HepG2 (cell line): Measurements from ENCODE around the gene MPC2. TPM values are rescaled to one million over a fixed set of nuclear protein-coding genes. Genes with fewer than 3 reads are reported as not detected.

Source experiments
- CEBPG ChIP-seq: IDR thresholded peaks from 2 replicates; pipeline ENCODE4 v1.6.1; 2016
- DNMT3B ChIP-seq: conservative IDR thresholded peaks from 2 replicates; pipeline ENCODE4 v1.6.1; 2016; ENCODE audit warnings: missing biosample characterization, control low read depth
- DZIP1 ChIP-seq: sonication (generic); formaldehyde crosslinking; IDR thresholded peaks from 2 replicates; pipeline ENCODE4 v1.5.0; 2020; ENCODE audit warnings: mild to moderate bottlenecking, missing genetic modification reagents
- GATAD2A ChIP-seq: IDR thresholded peaks from 2 replicates; pipeline ENCODE4 v1.6.1; 2016
- HNRNPH1 ChIP-seq: fragments of 200-400 bp; formaldehyde crosslinking; optimal IDR thresholded peaks from 2 replicates; pipeline ENCODE3; 2017; ENCODE audit warnings: mild to moderate bottlenecking, low read depth, low read length
- ISX ChIP-seq: sonication (generic); formaldehyde crosslinking; conservative IDR thresholded peaks from 2 replicates; pipeline ENCODE4 v1.5.0; 2020; ENCODE audit warnings: missing genetic modification reagents
- KLF16 ChIP-seq, 2 experiments: sonication (generic) in 1 of 2; formaldehyde crosslinking in 1 of 2; IDR thresholded peaks; 2 replicates each; pipeline versions ENCODE4 v1.6.1 to v1.8.0; 2016 to 2023; ENCODE audit warnings: missing genetic modification reagents in 2 of 2, missing compliant biosample characterization in 1 of 2
- MAX ChIP-seq: IDR thresholded peaks from 2 replicates; pipeline ENCODE4 v1.6.1; 2012; ENCODE audit warnings: inconsistent platforms
- MIXL1 ChIP-seq: IDR thresholded peaks from 2 replicates; pipeline ENCODE4 v1.6.1; 2016
- NAIF1 ChIP-seq: sonication (generic); formaldehyde crosslinking; IDR thresholded peaks from 2 replicates; pipeline ENCODE4 v1.5.0; 2020; ENCODE audit warnings: mild to moderate bottlenecking, missing genetic modification reagents, borderline replicate concordance
- NR1H2 ChIP-seq: sonication (generic); formaldehyde crosslinking; IDR thresholded peaks from 2 replicates; pipeline ENCODE4 v1.8.1; 2022; ENCODE audit warnings: low read depth, missing genetic modification reagents, borderline replicate concordance
- PHF5A ChIP-seq: IDR thresholded peaks from one replicate; pipeline ENCODE4 v1.6.1; 2018; ENCODE audit warnings: low read depth, missing genetic modification reagents; ENCODE audit not compliant: unreplicated experiment
- PITX1 ChIP-seq: sonication (generic); formaldehyde crosslinking; IDR thresholded peaks from 2 replicates; pipeline ENCODE4 v1.5.1; 2020; ENCODE audit warnings: mild to moderate bottlenecking, missing genetic modification reagents
- PRDM10 ChIP-seq: sonication (generic); formaldehyde crosslinking; IDR thresholded peaks from 2 replicates; pipeline ENCODE4 v1.4.0; 2020; ENCODE audit warnings: low read depth, missing genetic modification reagents
- RBFOX2 ChIP-seq: fragments of 200-400 bp; formaldehyde crosslinking; IDR thresholded peaks from 2 replicates; pipeline ENCODE4 v1.6.1; 2017; ENCODE audit warnings: low read depth, mild to moderate bottlenecking, low read length
- RFX3 ChIP-seq: IDR thresholded peaks from 2 replicates; pipeline ENCODE4 v1.6.1; 2016; ENCODE audit warnings: missing biosample characterization, missing genetic modification reagents
- SIX4 ChIP-seq: sonication (generic); formaldehyde crosslinking; IDR thresholded peaks from 2 replicates; pipeline ENCODE4 v1.4.0; 2020; ENCODE audit warnings: missing genetic modification reagents
- SNAPC5 ChIP-seq: sonication (generic); formaldehyde crosslinking; IDR thresholded peaks from 2 replicates; pipeline ENCODE4 v1.8.1; 2023; ENCODE audit warnings: mild to moderate bottlenecking, missing genetic modification reagents, borderline replicate concordance
- ZC3H4 ChIP-seq: sonication (generic); formaldehyde crosslinking; IDR thresholded peaks from 2 replicates; pipeline ENCODE4 v1.4.0; 2020; ENCODE audit warnings: missing genetic modification reagents, borderline replicate concordance
- ZMYM4 ChIP-seq: sonication (generic); formaldehyde crosslinking; IDR thresholded peaks from 2 replicates; pipeline ENCODE4 v1.8.1; 2023; ENCODE audit warnings: mild to moderate bottlenecking, missing genetic modification reagents
- ZNF24 ChIP-seq: fragments of 450-650 bp; IDR thresholded peaks from 2 replicates; pipeline ENCODE4 v1.6.1; 2017; ENCODE audit warnings: antibody characterized with exemption, mild to moderate bottlenecking
- ZNF776 ChIP-seq: sonication (generic); formaldehyde crosslinking; IDR thresholded peaks from 2 replicates; pipeline ENCODE4 v1.4.0; 2020; ENCODE audit warnings: mild to moderate bottlenecking, missing genetic modification reagents
- ZNF879 ChIP-seq: sonication (generic); formaldehyde crosslinking; IDR thresholded peaks from 2 replicates; pipeline ENCODE4 v1.8.1; 2023; ENCODE audit warnings: missing genetic modification reagents
- polyA plus RNA-seq, 8 experiments: library from polyadenylated mRNA; depleted of rRNA in 3 of 8; stranded (reverse) in 7 of 8; unstranded in 1 of 8; fragments of >200 nt; fragmentation: Illumina TruSeq in 4 of 8; extraction: Trizol in 4 of 8; gene quantifications; 2 replicates each; pipeline versions ENCODE4 v1.2.1 to v1.2.3, GENCODE V29; 2011 to 2016; ENCODE audit warnings: low read depth in 4 of 8, missing spikeins in 1 of 8, mixed read lengths in 1 of 8; ENCODE audit not compliant: insufficient read depth in 1 of 8
- total RNA-seq, 5 experiments: library from RNA; depleted of rRNA; stranded (reverse); fragments of >200 nt; fragmentation: Illumina TruSeq; extraction: Trizol; gene quantifications; 2 replicates each; pipeline ENCODE4 v1.2.3, GENCODE V29; 2016; ENCODE audit warnings: low read depth in 1 of 5

The MPC2 gene
- total and polyA plus RNA-seq, 2 of the 13 experiments (the other 11 are each of a cell fraction or from before 2014, with no cell fraction given), result 38.8 to 136 TPM

- no peak for TF ChIP-seq PHF5A (CRISPR knock-in tag)
- no peak for TF ChIP-seq ISX (CRISPR knock-in tag)
- peak; percentile 82; the same call in 1 of the 2 replicates for TF ChIP-seq DZIP1 (CRISPR knock-in tag)
- TF ChIP-seq GATAD2A (CRISPR knock-in tag), result peak; percentile 48; the same call in 1 of the 2 replicates
- TF ChIP-seq MAX, result peak; percentile 74
- 0 out of 2 replicates have a peak, but pooled peaks have one; percentile 47 for TF ChIP-seq ZNF24
- TF ChIP-seq NAIF1 (CRISPR knock-in tag), result peak; percentile 60; the same call in 1 of the 2 replicates
- 0 out of 2 replicates have a peak, but pooled peaks have one; percentile 11 for TF ChIP-seq PITX1 (CRISPR knock-in tag)
- peak; percentile 85 for TF ChIP-seq RBFOX2
- no peak; the same call in 1 of the 2 replicates for TF ChIP-seq NR1H2 (CRISPR knock-in tag)
- TF ChIP-seq SIX4 (CRISPR knock-in tag), result peak; percentile 35; the same call in 1 of the 2 replicates
- TF ChIP-seq ZNF776, result 0 out of 2 replicates have a peak, but pooled peaks have one; percentile 6
- TF ChIP-seq CEBPG (CRISPR knock-in tag), result peak; percentile 10; the same call in 1 of the 2 replicates
- TF ChIP-seq DNMT3B, result no peak
- TF ChIP-seq RFX3, result peak; percentile 85
- TF ChIP-seq ZMYM4 (CRISPR knock-in tag), result peak; percentile 82
- TF ChIP-seq SNAPC5, result 0 out of 2 replicates have a peak, but pooled peaks have one; percentile 80
- TF ChIP-seq MIXL1 (CRISPR knock-in tag), result peak; percentile 67
- TF ChIP-seq KLF16 (CRISPR knock-in tag; IDR thresholded peaks at IDR 0.05), result peak in 1 of 2 experiments; percentile 64; a peak in 2 of 4 replicates
- peak; percentile 75 for TF ChIP-seq ZC3H4
- TF ChIP-seq PRDM10 (CRISPR knock-in tag), result peak; percentile 30; the same call in 1 of the 2 replicates
- TF ChIP-seq ZNF879 (CRISPR knock-in tag), result no peak
- TF ChIP-seq HNRNPH1, result peak; percentile 59
These were observed 573 bp downstream of the MPC2 start, which contains the start of gene DCAF6 (continued) for GRCh38 chr1:167936068-167936929.
